Vagina (tissue), 2 donors: ENCODE data around the gene CLEC16A. TPM values are rescaled to one million over a fixed set of nuclear protein-coding genes. Genes with fewer than 3 reads are reported as not detected.
"Not testable (repeated sequence)": the region's sequence is repeated elsewhere in the genome, so short reads cannot be mapped to it uniquely, and the experiment has no call there.

ENCODE experiments used
- DNase-seq, 2 donors: peaks; one replicate each; pipeline ENCODE4 v3.0.0-alpha.2; 2017; ENCODE audit errors: extremely low spot score in 2 of 2
- H3K27ac ChIP-seq: fragments of 200-600 bp; sonication (generic); one replicate; pipeline ENCODE4 v1.5.1; 2019
- H3K27me3 ChIP-seq: fragments of 200-600 bp; sonication (generic); one replicate; pipeline ENCODE4 v1.5.1; 2019
- H3K36me3 ChIP-seq, 2 donors: fragments of 200-600 bp; sonication (generic); one replicate each; pipeline ENCODE4 v1.5.1; 2017 to 2019
- H3K4me1 ChIP-seq: fragments of 200-600 bp; sonication (generic); one replicate; pipeline ENCODE4 v1.5.1; 2019
- H3K4me3 ChIP-seq, 2 donors: fragments of 200-600 bp; sonication (generic); 1 replicate in 1 of 2; 2 replicates in 1 of 2; pipeline ENCODE4 v1.5.1; 2016 to 2019
- H3K9me3 ChIP-seq: fragments of 200-600 bp; sonication (generic); one replicate; pipeline ENCODE4 v1.5.1; 2019
- POLR2A ChIP-seq, 2 donors: fragments of 450-650 bp; IDR thresholded peaks; one replicate each; pipeline ENCODE4 v1.6.1; 2017; ENCODE audit warnings: antibody characterized with exemption in 2 of 2, mild to moderate bottlenecking in 2 of 2, moderate library complexity in 2 of 2
- POLR2AphosphoS5 ChIP-seq, 2 donors: sonication (generic); formaldehyde crosslinking; IDR thresholded peaks; one replicate each; pipeline ENCODE4 v1.9.0; 2017; ENCODE audit warnings: antibody characterized with exemption in 2 of 2, mild to moderate bottlenecking in 2 of 2, low read depth in 1 of 2; ENCODE audit not compliant: insufficient read depth in 1 of 2
- intact Hi-C: fragments of 100-400 bp; cut with DNase I; formaldehyde crosslinking; loops from one replicate; pipeline ENCODE4 v1.15.1; 2023
- total RNA-seq: library from RNA; depleted of rRNA; stranded (reverse); fragments of >200 nt; gene quantifications from one replicate; pipeline ENCODE4 v1.2.3, GENCODE V29; 2016
- TF ChIP-seq, protein P1 (sequence below), 3 experiments: fragments of 450-650 bp in 2 of 3; fragments of 200-600 bp in 1 of 3; sonication (generic) in 1 of 3; IDR thresholded peaks; one replicate each; pipeline ENCODE4 v1.5.1; 2017 to 2019; ENCODE audit warnings: antibody characterized with exemption in 3 of 3, mild to moderate bottlenecking in 2 of 3, moderate library complexity in 2 of 3

The CLEC16A gene
- total RNA-seq, 1 donor from 2014 or later: 21.6 TPM

GRCh38 chr16:10921536-10922327, 22.6 kb upstream of the CLEC16A start:
- no peaks in the 10 kb centered on the region for H3K27me3 ChIP-seq
- TF ChIP-seq, protein P1, sequence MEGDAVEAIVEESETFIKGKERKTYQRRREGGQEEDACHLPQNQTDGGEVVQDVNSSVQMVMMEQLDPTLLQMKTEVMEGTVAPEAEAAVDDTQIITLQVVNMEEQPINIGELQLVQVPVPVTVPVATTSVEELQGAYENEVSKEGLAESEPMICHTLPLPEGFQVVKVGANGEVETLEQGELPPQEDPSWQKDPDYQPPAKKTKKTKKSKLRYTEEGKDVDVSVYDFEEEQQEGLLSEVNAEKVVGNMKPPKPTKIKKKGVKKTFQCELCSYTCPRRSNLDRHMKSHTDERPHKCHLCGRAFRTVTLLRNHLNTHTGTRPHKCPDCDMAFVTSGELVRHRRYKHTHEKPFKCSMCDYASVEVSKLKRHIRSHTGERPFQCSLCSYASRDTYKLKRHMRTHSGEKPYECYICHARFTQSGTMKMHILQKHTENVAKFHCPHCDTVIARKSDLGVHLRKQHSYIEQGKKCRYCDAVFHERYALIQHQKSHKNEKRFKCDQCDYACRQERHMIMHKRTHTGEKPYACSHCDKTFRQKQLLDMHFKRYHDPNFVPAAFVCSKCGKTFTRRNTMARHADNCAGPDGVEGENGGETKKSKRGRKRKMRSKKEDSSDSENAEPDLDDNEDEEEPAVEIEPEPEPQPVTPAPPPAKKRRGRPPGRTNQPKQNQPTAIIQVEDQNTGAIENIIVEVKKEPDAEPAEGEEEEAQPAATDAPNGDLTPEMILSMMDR (IDR thresholded peaks at IDR 0.05): no peak
- TF ChIP-seq POLR2AphosphoS5 (IDR thresholded peaks at IDR 0.05; ENCODE audit: insufficient read depth in 1 of 2, low read depth in 1 of 2): no peak
- no peak for TF ChIP-seq POLR2A (IDR thresholded peaks at IDR 0.05)
- H3K27ac ChIP-seq: no peak overlapping the region
- H3K36me3 ChIP-seq: peaks cover 0 to 17% of the 10 kb centered on the region in 2 donors
- H3K9me3 ChIP-seq: no peaks in the 10 kb centered on the region
- H3K4me1 ChIP-seq: peaks cover 27% of the 10 kb centered on the region
- intact Hi-C loops: no loop called here
- H3K4me3 ChIP-seq: no peak overlapping the region
- no peak for DNase-seq

- Histone ChIP-seq H3K27me3 (no peaks in the 10 kb centered on the region), H3K4me3 (no peak overlapping the region), H3K4me1 (peaks cover 27% of the 10 kb centered on the region), H3K36me3 (peaks cover 0 to 20% of the 10 kb centered on the region in 2 donors), H3K27ac (no peak overlapping the region), H3K9me3 (no peaks in the 10 kb centered on the region)
- TF ChIP-seq POLR2AphosphoS5 (IDR thresholded peaks at IDR 0.05; ENCODE audit: insufficient read depth in 1 of 2, low read depth in 1 of 2) (no peak), POLR2A (IDR thresholded peaks at IDR 0.05) (no peak)
- TF ChIP-seq, protein P1 (IDR thresholded peaks at IDR 0.05): no peak
- intact Hi-C loops: no loop called here
- no peak for DNase-seq
These were observed 21.8 kb upstream of the CLEC16A start for GRCh38 chr16:10922328-10923145.

DNA sequence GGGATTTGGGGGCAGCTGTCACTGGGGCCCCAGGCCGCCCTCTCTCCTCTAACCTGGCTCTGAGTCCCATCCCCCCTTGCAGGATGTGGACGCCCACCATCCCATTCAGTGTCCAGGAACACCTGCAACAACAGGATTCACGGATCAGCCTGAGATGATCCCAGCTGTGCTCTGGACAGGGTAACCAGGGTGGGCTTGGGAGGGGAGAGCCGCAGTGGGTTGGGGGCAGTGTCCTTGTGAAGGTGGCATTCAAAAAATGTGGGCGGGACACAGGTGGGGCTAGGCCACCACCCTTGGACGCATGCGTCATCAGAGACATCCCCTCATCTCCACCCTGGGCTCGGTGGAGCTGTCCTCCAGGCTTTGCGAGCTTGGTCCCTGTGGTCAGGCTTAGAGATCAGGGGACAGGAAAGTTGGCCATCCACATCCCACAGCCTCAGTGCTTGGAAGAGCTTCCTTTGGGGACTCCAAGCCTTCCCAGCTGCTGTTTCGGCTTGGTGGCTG, 21.2 kb upstream of the CLEC16A start:
- intact Hi-C loops: no loop called here
- H3K27ac ChIP-seq: no peak overlapping the region
- H3K9me3 ChIP-seq: no peaks in the 10 kb centered on the region
- peaks cover 0 to 26% of the 10 kb centered on the region in 2 donors for H3K36me3 ChIP-seq
- no peaks in the 10 kb centered on the region for H3K27me3 ChIP-seq
- H3K4me3 ChIP-seq: no peak overlapping the region
- DNase-seq: no peak
- TF ChIP-seq POLR2AphosphoS5 (IDR thresholded peaks at IDR 0.05; ENCODE audit: insufficient read depth in 1 of 2, low read depth in 1 of 2) (no peak), POLR2A (IDR thresholded peaks at IDR 0.05) (no peak)
- TF ChIP-seq, protein P1 (IDR thresholded peaks at IDR 0.05): no peak
- H3K4me1 ChIP-seq: peaks cover 26% of the 10 kb centered on the region

DNA sequence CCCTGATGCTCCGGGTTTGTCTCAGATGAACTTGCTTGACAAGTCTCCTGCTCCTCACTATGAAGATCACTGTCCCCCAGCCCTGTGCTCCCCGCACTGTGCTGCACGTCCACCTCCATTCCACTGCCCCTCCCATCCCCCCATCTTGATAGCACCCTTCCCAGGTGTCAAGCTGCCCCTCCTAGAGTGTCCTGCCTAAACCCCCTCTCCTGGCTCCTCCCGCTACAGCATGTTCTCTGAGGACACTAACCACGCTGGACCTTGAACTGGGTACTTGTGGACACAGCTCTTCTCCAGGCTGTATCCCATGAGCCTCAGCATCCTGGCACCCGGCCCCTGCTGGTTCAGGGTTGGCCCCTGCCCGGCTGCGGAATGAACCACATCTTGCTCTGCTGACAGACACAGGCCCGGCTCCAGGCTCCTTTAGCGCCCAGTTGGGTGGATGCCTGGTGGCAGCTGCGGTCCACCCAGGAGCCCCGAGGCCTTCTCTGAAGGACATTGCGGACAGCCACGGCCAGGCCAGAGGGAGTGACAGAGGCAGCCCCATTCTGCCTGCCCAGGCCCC, 20.6 kb upstream of the CLEC16A start:
- H3K9me3 ChIP-seq: no peaks in the 10 kb centered on the region
- TF ChIP-seq POLR2AphosphoS5 (IDR thresholded peaks at IDR 0.05; ENCODE audit: insufficient read depth in 1 of 2, low read depth in 1 of 2): no peak
- H3K4me1 ChIP-seq: peaks cover 21% of the 10 kb centered on the region
- no peak for DNase-seq
- intact Hi-C loops: no loop called here
- peaks cover 0 to 30% of the 10 kb centered on the region in 2 donors for H3K36me3 ChIP-seq
- H3K27ac ChIP-seq: no peak overlapping the region
- no peaks in the 10 kb centered on the region for H3K27me3 ChIP-seq
- H3K4me3 ChIP-seq: no peak overlapping the region

DNA sequence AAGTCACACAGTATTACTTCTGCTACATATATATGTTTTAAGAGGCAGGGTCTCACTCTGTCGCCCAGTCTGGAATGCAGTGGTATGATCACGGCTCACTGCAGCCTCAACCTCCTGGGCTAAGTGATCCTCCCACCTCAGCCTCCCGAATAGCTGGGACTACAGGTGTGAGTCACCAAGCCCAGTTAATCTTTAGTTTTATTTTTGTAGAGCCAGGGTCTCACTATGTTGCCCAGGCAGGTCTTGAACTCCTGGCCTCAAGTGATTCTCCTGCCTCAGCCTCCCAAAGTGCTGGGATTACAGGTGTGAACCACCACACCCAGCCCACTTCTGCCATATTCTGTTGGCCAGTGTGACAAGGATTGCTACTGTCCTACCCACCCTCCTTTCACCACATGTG, 19.1 kb upstream of the CLEC16A start:
- DNase-seq, H3K4me3 ChIP-seq, H3K27ac ChIP-seq, H3K27me3 ChIP-seq, intact Hi-C loops, H3K9me3 ChIP-seq: not testable (repeated sequence)
- Histone ChIP-seq H3K36me3 (peaks cover 0 to 35% of the 10 kb centered on the region in 2 donors), H3K4me1 (peaks cover 27% of the 10 kb centered on the region)
